GM19240 (cell line): ENCODE data around the gene MTHFSD.

ENCODE experiments used
- DNase-seq: peaks from one replicate; pipeline ENCODE4 v3.0.0; 2011; ENCODE audit warnings: low spot score; ENCODE audit not compliant: insufficient read length

Gene MTHFSD

GRCh38 chr16:86584071-86584685 lies 29.1 kb upstream of the MTHFSD start:
- no peak for DNase-seq

DNA sequence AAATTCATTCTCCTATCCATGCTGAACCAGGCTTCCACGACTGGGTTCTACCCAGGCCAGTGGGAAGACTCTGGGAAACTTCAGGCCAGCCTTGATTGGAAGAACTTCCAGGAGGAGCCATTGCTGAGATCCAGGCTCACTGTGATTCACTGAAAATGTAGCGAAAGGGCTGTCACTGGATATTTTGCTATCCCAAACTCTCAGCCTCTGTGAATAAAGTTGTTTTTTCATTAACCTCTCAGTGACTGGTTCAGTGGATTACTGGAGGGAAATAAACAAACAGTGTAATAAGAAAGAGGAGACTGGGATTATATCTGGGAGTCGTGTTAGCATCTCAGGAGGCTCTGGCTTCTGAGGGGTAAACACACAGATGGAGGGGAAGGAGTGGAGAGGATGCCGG lies 26.4 kb upstream of the MTHFSD start:
- no peak for DNase-seq

GRCh38 chr16:86580791-86581170 lies 25.7 kb upstream of the MTHFSD start:
- no peak for DNase-seq

- DNase-seq = no peak
Observed at GRCh38 chr16:86580063-86580790, 25.2 kb upstream of the MTHFSD start.

- no peak for DNase-seq
Observed at GRCh38 chr16:86579268-86580062, 24.4 kb upstream of the MTHFSD start.

DNA sequence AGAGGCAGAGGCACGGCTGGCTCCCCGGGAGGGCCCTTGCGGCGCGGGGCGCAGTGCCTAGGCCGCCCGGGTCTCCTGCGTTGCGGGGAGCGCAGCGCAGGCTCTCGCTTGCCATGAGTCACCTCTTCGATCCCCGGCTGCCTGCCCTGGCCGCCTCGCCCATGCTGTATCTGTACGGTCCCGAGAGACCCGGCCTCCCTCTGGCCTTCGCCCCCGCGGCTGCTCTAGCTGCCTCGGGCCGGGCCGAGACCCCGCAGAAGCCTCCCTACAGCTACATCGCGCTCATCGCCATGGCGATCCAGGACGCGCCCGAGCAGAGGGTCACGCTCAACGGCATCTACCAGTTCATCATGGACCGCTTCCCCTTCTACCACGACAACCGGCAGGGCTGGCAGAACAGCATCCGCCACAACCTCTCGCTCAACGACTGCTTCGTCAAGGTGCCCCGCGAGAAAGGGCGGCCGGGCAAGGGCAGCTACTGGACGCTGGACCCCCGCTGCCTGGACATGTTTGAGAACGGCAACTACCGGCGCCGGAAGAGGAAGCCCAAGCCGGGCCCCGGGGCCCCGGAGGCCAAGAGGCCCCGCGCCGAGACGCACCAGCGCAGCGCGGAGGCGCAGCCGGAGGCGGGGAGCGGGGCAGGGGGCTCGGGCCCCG lies 23.7 kb upstream of the MTHFSD start:
- no peak for DNase-seq

DNA sequence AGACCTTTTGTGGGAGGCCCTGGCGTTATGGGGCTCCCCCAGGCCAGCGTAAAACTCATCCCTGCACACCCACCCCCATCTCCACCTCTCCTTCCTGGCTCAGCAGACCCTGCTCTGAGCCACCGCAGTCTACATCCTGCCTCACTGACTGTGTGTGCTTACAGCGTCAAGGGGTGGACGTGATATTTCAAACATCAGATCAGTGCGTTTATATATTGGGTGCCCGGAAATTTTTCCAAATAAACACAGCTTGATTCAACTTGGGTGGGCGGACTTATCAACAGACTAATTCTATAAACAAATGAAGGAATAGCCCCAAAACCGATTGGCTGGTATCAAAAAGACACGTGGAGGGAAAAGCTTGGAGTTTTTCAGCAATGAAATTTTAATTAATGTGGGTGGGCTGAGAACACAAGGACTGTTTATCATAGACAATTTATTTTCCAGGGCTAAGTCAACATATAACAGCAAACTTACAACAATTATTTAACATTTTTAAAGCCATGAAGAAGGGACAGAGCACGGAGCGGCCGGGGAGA lies 23.1 kb upstream of the MTHFSD start, which contains the start of gene FOXL1:
FOXL1 (plus strand) TSS at position 489 of the 539 bp plus-strand sequence. CDS start 175 bp downstream, outside the sequence.
- no peak for DNase-seq

GRCh38 chr16:86577314-86577971 lies 22.4 kb upstream of the MTHFSD start:
- no peak for DNase-seq

GRCh38 chr16:86576591-86577313 lies 21.7 kb upstream of the MTHFSD start:
- DNase-seq = no peak

DNA sequence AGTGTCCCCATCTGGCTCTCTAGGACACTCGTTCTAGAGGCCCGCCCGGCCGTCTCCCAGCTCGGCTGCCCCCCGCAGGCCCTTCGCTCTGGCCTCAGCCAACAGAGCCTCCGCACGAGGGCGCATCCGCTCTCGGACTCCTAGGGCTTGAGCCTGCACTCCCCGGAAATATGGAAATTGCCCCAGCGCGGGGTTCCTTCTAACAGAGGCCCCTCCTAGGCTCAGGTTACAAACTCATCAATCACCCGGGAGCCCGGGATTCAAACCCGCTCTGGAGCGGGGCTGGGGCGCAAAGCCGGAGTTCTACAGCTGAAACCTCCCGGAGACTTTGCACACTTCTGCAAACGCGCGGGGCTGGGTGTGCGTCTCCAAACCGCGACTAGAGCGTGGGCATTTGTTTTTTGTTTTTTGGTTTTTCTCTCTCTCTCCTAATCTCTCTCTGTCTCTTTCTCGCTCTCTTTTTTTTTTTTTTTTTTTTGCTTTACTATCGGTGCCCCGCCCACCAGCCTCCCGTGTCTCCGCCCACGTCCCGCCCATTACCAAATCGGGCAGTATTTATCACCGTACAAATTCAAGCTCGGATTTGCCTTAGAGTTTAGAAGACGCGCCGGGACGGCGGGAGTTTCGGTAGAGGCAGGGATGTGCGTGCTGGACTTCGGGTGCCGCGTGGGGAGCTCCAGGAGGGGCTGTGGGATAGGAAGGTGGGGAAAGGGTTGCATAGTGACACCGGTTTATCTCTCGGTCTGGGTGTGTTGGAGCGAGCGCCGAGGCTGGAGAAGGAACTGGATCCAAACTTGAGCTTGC lies 20.9 kb upstream of the MTHFSD start:
- DNase-seq = no peak

GRCh38 chr16:86575095-86575685 lies 20.2 kb upstream of the MTHFSD start:
- no peak for DNase-seq

- no peak for DNase-seq
Observed at GRCh38 chr16:86574646-86575045, 19.6 kb upstream of the MTHFSD start.

- no peak for DNase-seq
Observed at GRCh38 chr16:86573646-86574508, 18.8 kb upstream of the MTHFSD start.

DNA sequence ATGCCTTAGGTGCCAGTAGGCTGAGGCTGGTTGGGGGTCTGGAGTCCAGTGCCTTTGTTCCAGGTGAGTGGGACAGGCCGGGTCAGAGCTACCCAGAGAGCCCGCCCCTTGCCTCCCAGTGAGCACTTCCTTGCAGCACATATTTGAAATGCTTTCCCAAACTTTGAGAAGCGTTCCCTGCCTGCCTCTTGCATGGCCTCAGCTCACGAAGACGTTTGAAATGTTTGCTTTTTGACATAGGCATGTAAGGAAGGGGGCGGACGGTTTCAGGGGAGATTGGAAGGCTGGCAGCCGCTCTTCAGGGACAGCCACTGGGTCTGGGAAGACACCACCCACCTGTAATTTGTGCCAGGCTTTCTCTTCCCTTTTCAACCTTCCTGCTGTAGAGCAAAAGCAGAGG lies 18.2 kb upstream of the MTHFSD start:
- DNase-seq = no peak

DNA sequence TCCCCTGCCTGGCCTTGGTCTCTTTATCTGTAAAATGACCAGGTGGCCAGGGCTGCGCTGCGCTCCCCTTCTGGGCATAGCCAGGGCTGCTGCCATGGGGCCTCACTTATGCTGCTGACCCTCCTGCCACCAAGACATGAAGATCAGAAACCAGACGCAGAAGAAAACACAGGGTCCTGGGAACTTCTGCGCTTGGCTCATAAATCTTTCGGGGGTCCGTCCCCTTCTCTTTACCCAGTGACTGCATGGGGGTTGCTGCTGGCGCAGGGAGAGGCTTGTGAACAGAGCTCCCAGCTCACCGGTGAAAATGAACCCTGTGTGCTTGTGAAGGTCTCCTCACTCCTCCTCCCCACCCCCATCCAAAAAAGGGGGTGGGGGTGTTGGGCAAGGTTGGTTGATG lies 17.6 kb upstream of the MTHFSD start:
- DNase-seq = no peak

GRCh38 chr16:86572041-86572521 lies 17.0 kb upstream of the MTHFSD start:
- no peak for DNase-seq

DNA sequence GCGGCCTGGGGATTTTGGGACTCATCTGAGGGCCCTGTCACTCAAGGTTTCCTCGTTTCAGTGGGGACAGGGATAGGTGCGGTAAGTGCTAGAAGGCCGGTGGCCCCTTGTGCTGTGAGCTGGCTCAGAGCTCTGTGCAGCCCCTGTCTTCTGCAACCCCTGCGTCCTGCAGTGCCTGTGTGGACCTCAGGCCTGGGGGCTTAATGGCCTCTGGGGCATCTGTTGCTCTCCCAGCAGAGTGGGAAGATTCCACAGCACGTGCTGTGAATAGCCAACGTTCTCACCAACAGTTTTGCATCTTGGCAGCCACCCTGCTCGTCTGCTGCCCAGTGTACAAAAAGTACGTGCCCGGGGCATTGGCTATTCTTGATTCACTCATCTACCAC lies 16.5 kb upstream of the MTHFSD start:
- DNase-seq = no peak
